ENCODE data around the gene LEPR. TPM values are rescaled to one million over a fixed set of nuclear protein-coding genes. Genes with fewer than 3 reads are reported as not detected.

LEPR gene
- total and polyA plus RNA-seq, 4 donors: 4.0 to 71.6 (median 13.2) TPM

- WGBS, 2 donors: 83 to 87% methylated on average over 2 of the region's 2 CpGs
- no peaks in the 10 kb centered on the region for H3K9me3 ChIP-seq (ENCODE audit: control insufficient read depth, low read length)
- H3K27ac ChIP-seq (ENCODE audit: low read depth in 1 of 2, low read length in 2 of 2): no peak overlapping the region
- no peaks in the 10 kb centered on the region for H3K4me1 ChIP-seq (ENCODE audit: control insufficient read depth in 1 of 2, insufficient read depth in 2 of 2, low read length in 2 of 2)
- DNase-seq: no peak
- peaks cover 0 to 5% of the 10 kb centered on the region in 2 donors for H3K36me3 ChIP-seq (ENCODE audit: control insufficient read depth in 1 of 2, insufficient read depth in 2 of 2, low read length in 1 of 2)
- intact Hi-C loops (cut with DNase I): no loop called here
- no peak for ATAC-seq (ENCODE audit: low FRiP score)
- H3K27me3 ChIP-seq (ENCODE audit: control insufficient read depth in 1 of 2, insufficient read depth in 2 of 2, low read length in 1 of 2): no peaks in the 10 kb centered on the region
- H3K4me3 ChIP-seq (ENCODE audit: low read length in 2 of 2): no peak overlapping the region
Measured at GRCh38 chr1:65387821-65388220, 32.6 kb upstream of the LEPR start.

GRCh38 chr1:65388908-65389695, 31.4 kb upstream of the LEPR start:
- Histone ChIP-seq H3K9me3 (ENCODE audit: control insufficient read depth, low read length) (no peaks in the 10 kb centered on the region), H3K4me1 (ENCODE audit: control insufficient read depth in 1 of 2, insufficient read depth in 2 of 2, low read length in 2 of 2) (no peaks in the 10 kb centered on the region), H3K4me3 (ENCODE audit: low read length in 2 of 2) (no peak overlapping the region), H3K27me3 (ENCODE audit: control insufficient read depth in 1 of 2, insufficient read depth in 2 of 2, low read length in 1 of 2) (no peaks in the 10 kb centered on the region), H3K27ac (ENCODE audit: low read depth in 1 of 2, low read length in 2 of 2) (no peak overlapping the region), H3K36me3 (ENCODE audit: control insufficient read depth in 1 of 2, insufficient read depth in 2 of 2, low read length in 1 of 2) (peaks cover 0 to 5% of the 10 kb centered on the region in 2 donors)
- intact Hi-C loops (cut with DNase I): no loop called here
- 90 to 91% methylated on average over 3 of the region's 3 CpGs for WGBS, 2 donors
- ATAC-seq (ENCODE audit: low FRiP score): no peak
- DNase-seq: no peak

GRCh38 chr1:65392497-65392896, 28.0 kb upstream of the LEPR start:
- DNase-seq (peak in 1 of 2 donors; percentile 62), ATAC-seq (ENCODE audit: low FRiP score) (no peak)
- Histone ChIP-seq H3K4me3 (ENCODE audit: low read length in 2 of 2) (no peak overlapping the region), H3K9me3 (ENCODE audit: control insufficient read depth, low read length) (no peaks in the 10 kb centered on the region), H3K27ac (ENCODE audit: low read depth in 1 of 2, low read length in 2 of 2) (no peak overlapping the region), H3K27me3 (ENCODE audit: control insufficient read depth in 1 of 2, insufficient read depth in 2 of 2, low read length in 1 of 2) (no peaks in the 10 kb centered on the region), H3K4me1 (ENCODE audit: control insufficient read depth in 1 of 2, insufficient read depth in 2 of 2, low read length in 2 of 2) (no peaks in the 10 kb centered on the region), H3K36me3 (ENCODE audit: control insufficient read depth in 1 of 2, insufficient read depth in 2 of 2, low read length in 1 of 2) (peaks cover 0 to 5% of the 10 kb centered on the region in 2 donors)
- WGBS, 2 donors: 97 to 98% methylated on average over 7 of the region's 7 CpGs
- intact Hi-C loops (cut with DNase I): no loop called here

- DNase-seq: no peak
- intact Hi-C loops (cut with DNase I): no loop called here
- ATAC-seq (ENCODE audit: low FRiP score): no peak
- no peaks in the 10 kb centered on the region for H3K4me1 ChIP-seq (ENCODE audit: control insufficient read depth in 1 of 2, insufficient read depth in 2 of 2, low read length in 2 of 2)
- H3K36me3 ChIP-seq (ENCODE audit: control insufficient read depth in 1 of 2, insufficient read depth in 2 of 2, low read length in 1 of 2): peaks cover 0 to 5% of the 10 kb centered on the region in 2 donors
- no peaks in the 10 kb centered on the region for H3K9me3 ChIP-seq (ENCODE audit: control insufficient read depth, low read length)
- H3K27me3 ChIP-seq (ENCODE audit: control insufficient read depth in 1 of 2, insufficient read depth in 2 of 2, low read length in 1 of 2): no peaks in the 10 kb centered on the region
- WGBS, 2 donors: 84 to 90% methylated on average over 2 of the region's 2 CpGs
- H3K4me3 ChIP-seq (ENCODE audit: low read length in 2 of 2): no peak overlapping the region
- no peak overlapping the region for H3K27ac ChIP-seq (ENCODE audit: low read depth in 1 of 2, low read length in 2 of 2)
Measured at GRCh38 chr1:65393347-65393746, 27.1 kb upstream of the LEPR start.

- intact Hi-C loops (cut with DNase I): no loop called here
Measured at GRCh38 chr1:65393928-65394327, 26.5 kb upstream of the LEPR start.

GRCh38 chr1:65395887-65396612, 24.4 kb upstream of the LEPR start:
- H3K27ac ChIP-seq (ENCODE audit: low read depth in 1 of 2, low read length in 2 of 2): no peak overlapping the region
- DNase-seq (no peak), ATAC-seq (ENCODE audit: low FRiP score) (no peak)
- no peaks in the 10 kb centered on the region for H3K27me3 ChIP-seq (ENCODE audit: control insufficient read depth in 1 of 2, insufficient read depth in 2 of 2, low read length in 1 of 2)
- WGBS, 2 donors: 79 to 84% methylated on average over 3 of the region's 3 CpGs
- intact Hi-C loops (cut with DNase I): no loop called here
- H3K4me3 ChIP-seq (ENCODE audit: low read length in 2 of 2): no peak overlapping the region
- H3K4me1 ChIP-seq (ENCODE audit: control insufficient read depth in 1 of 2, insufficient read depth in 2 of 2, low read length in 2 of 2): no peaks in the 10 kb centered on the region
- no peaks in the 10 kb centered on the region for H3K9me3 ChIP-seq (ENCODE audit: control insufficient read depth, low read length)
- peaks cover 0 to 2% of the 10 kb centered on the region in 2 donors for H3K36me3 ChIP-seq (ENCODE audit: control insufficient read depth in 1 of 2, insufficient read depth in 2 of 2, low read length in 1 of 2)

More at GRCh38 chr1:65393928-65394327, 26.5 kb upstream of the LEPR start:
- no peak overlapping the region for H3K4me3 ChIP-seq (ENCODE audit: low read length in 2 of 2)
- H3K27ac ChIP-seq (ENCODE audit: low read depth in 1 of 2, low read length in 2 of 2): no peak overlapping the region
- DNase-seq: no peak
- no peaks in the 10 kb centered on the region for H3K9me3 ChIP-seq (ENCODE audit: control insufficient read depth, low read length)
- no peak for ATAC-seq (ENCODE audit: low FRiP score)
- peaks cover 0 to 5% of the 10 kb centered on the region in 2 donors for H3K36me3 ChIP-seq (ENCODE audit: control insufficient read depth in 1 of 2, insufficient read depth in 2 of 2, low read length in 1 of 2)
- H3K4me1 ChIP-seq (ENCODE audit: control insufficient read depth in 1 of 2, insufficient read depth in 2 of 2, low read length in 2 of 2): no peaks in the 10 kb centered on the region
- 83 to 84% methylated on average over 1 of the region's 1 CpG for WGBS, 2 donors
- no peaks in the 10 kb centered on the region for H3K27me3 ChIP-seq (ENCODE audit: control insufficient read depth in 1 of 2, insufficient read depth in 2 of 2, low read length in 1 of 2)

- WGBS, 2 donors: 99 to 100% methylated on average over 1 of the region's 1 CpG
- Histone ChIP-seq H3K27me3 (ENCODE audit: control insufficient read depth in 1 of 2, insufficient read depth in 2 of 2, low read length in 1 of 2) (no peaks in the 10 kb centered on the region), H3K27ac (ENCODE audit: low read depth in 1 of 2, low read length in 2 of 2) (no peak overlapping the region), H3K4me3 (ENCODE audit: low read length in 2 of 2) (no peak overlapping the region), H3K36me3 (ENCODE audit: control insufficient read depth in 1 of 2, insufficient read depth in 2 of 2, low read length in 1 of 2) (no peaks in the 10 kb centered on the region), H3K4me1 (ENCODE audit: control insufficient read depth in 1 of 2, insufficient read depth in 2 of 2, low read length in 2 of 2) (no peaks in the 10 kb centered on the region), H3K9me3 (ENCODE audit: control insufficient read depth, low read length) (no peaks in the 10 kb centered on the region)
- intact Hi-C loops (cut with DNase I): no loop called here
- DNase-seq (no peak), ATAC-seq (ENCODE audit: low FRiP score) (no peak)
Measured at GRCh38 chr1:65398083-65398482, 22.4 kb upstream of the LEPR start.

- 84 to 89% methylated on average over 1 of the region's 1 CpG for WGBS, 2 donors
- no peaks in the 10 kb centered on the region for H3K36me3 ChIP-seq (ENCODE audit: control insufficient read depth in 1 of 2, insufficient read depth in 2 of 2, low read length in 1 of 2)
- no peak for ATAC-seq (ENCODE audit: low FRiP score)
Measured at GRCh38 chr1:65399003-65399402, 21.5 kb upstream of the LEPR start.

GRCh38 chr1:65401612-65402011, 18.9 kb upstream of the LEPR start:
- Histone ChIP-seq H3K27me3 (ENCODE audit: control insufficient read depth in 1 of 2, insufficient read depth in 2 of 2, low read length in 1 of 2) (no peaks in the 10 kb centered on the region), H3K4me3 (ENCODE audit: low read length in 2 of 2) (no peak overlapping the region), H3K4me1 (ENCODE audit: control insufficient read depth in 1 of 2, insufficient read depth in 2 of 2, low read length in 2 of 2) (no peaks in the 10 kb centered on the region), H3K27ac (ENCODE audit: low read depth in 1 of 2, low read length in 2 of 2) (no peak overlapping the region), H3K36me3 (ENCODE audit: control insufficient read depth in 1 of 2, insufficient read depth in 2 of 2, low read length in 1 of 2) (no peaks in the 10 kb centered on the region), H3K9me3 (ENCODE audit: control insufficient read depth, low read length) (no peaks in the 10 kb centered on the region)
- no peak for DNase-seq
- ATAC-seq (ENCODE audit: low FRiP score): no peak
- intact Hi-C loops (cut with DNase I): no loop called here
- 88 to 89% methylated on average over 3 of the region's 3 CpGs for WGBS, 2 donors

More at GRCh38 chr1:65399003-65399402, 21.5 kb upstream of the LEPR start:
- no peak for DNase-seq
- H3K9me3 ChIP-seq (ENCODE audit: control insufficient read depth, low read length): no peaks in the 10 kb centered on the region
- no peaks in the 10 kb centered on the region for H3K4me1 ChIP-seq (ENCODE audit: control insufficient read depth in 1 of 2, insufficient read depth in 2 of 2, low read length in 2 of 2)
- intact Hi-C loops (cut with DNase I): no loop called here
- no peak overlapping the region for H3K27ac ChIP-seq (ENCODE audit: low read depth in 1 of 2, low read length in 2 of 2)
- H3K4me3 ChIP-seq (ENCODE audit: low read length in 2 of 2): no peak overlapping the region
- no peaks in the 10 kb centered on the region for H3K27me3 ChIP-seq (ENCODE audit: control insufficient read depth in 1 of 2, insufficient read depth in 2 of 2, low read length in 1 of 2)

Data from aorta (tissue), 5 donors.